Transverse colon (tissue), 4 donors: ENCODE measurements around the gene RGS9BP.

Experiments used
- CTCF ChIP-seq, 5 experiments: fragments of 200-600 bp in 3 of 5; fragments of 450-650 bp in 2 of 5; sonication (generic) in 3 of 5; IDR thresholded peaks; 1 replicate in 2 of 5; 2 replicates in 3 of 5; pipeline ENCODE4 v1.5.1; 2016 to 2017; ENCODE audit warnings: antibody characterized with exemption in 5 of 5, inconsistent platforms in 3 of 5, mild to moderate bottlenecking in 2 of 5, moderate library complexity in 1 of 5
- POLR2A ChIP-seq: fragments of 450-650 bp; IDR thresholded peaks from one replicate; pipeline ENCODE4 v1.6.1; 2016; ENCODE audit warnings: antibody characterized with exemption, mild to moderate bottlenecking, moderate library complexity
- POLR2AphosphoS5 ChIP-seq, 3 donors: sonication (generic); formaldehyde crosslinking; IDR thresholded peaks; one replicate each; pipeline ENCODE4 v1.6.1; 2016; ENCODE audit warnings: antibody characterized with exemption in 3 of 3

GRCh38 chr19:32642771-32643170 is 32.9 kb upstream of the RGS9BP start:
- TF ChIP-seq CTCF (IDR thresholded peaks at IDR 0.05) (no peak), POLR2AphosphoS5 (IDR thresholded peaks at IDR 0.05) (no peak), POLR2A (no peak)
